Glomerular visceral epithelial cell (primary cell): ENCODE results near the gene NPEPL1.

Source experiments
- DNase-seq: peaks from one replicate; pipeline ENCODE4 v3.0.0-alpha.2; 2016; ENCODE audit errors: extremely low spot score

NPEPL1 gene

DNA sequence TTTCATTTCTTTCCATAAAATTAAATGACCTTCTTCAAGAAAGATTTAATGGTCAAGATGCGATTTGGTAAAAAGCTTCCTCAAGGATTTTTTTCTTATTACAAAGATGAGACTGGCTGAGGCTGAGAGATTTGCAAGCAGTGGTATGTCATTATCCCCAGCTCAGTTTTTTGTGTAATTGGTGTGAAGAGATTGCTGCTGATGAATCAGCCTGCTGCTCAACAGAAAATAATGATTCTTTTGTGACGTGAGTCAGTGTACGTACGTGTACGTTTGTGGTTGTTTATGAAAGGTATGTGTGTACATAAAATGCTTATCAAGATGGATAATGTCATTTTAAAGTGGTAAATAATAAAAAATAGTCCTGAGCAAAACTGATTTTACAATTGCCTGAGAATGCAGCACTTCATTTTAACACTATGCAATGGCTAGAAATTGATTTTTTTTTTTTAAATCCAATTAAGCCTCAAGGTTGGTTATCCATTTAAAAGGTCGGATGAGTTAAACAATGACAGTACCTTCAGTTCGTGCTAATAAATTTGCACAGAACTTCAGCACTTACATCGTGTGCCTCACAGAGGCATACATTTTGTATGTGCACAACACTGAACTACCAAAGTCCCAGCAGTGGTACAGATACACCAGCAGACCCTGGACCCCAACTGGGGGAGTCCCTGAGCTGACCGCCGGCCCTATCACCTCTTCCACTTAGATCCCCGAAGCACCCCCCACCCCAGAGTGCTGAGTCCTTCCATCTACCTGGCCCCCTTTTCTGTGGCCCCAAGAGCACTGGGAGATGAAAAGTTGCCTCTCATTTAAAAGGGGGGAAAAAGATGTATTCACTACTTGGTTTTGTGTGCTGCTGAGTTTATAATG lies 9.7 kb upstream of the NPEPL1 start:
- DNase-seq: peak; percentile 53

DNA sequence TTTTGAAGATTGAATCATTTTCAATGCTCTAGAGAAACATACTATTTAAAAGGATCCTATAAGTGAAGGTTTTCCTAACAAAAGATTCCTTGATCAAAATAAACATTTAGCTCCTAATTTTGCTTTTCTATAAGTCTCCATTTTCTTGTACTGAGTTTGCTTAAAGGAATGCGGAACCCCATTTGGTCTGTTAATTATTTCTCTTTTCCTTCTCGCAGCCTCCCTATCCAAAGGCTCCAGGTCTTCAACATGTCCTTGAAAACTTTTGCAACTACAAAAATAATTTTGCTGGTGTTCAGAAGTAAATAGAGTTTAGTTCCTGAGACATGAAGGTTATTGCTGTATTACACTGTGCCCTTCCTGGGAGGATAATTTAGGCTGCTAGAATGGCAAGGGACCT lies 8.3 kb upstream of the NPEPL1 start:
- peak; percentile 57 for DNase-seq

DNA sequence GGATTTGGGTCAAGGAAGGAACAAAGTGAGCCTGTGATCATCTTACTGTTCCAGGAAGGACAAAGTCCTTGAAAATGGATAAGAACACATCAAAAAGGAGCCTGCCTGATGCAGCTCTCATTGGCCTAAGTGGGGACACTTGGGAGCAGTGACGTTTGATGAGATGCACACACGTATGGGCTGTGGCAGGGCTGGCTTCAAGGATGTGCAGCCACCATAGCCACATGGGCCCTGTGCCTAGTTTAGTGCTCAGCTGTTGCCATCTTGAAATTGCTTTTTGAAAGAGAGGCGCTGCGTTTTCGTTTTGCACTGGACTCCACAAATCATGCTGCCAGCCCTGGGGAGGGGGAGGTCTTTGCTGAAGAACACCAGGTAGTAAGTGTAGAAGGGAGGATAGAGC lies 6.6 kb upstream of the NPEPL1 start:
- no peak for DNase-seq

DNA sequence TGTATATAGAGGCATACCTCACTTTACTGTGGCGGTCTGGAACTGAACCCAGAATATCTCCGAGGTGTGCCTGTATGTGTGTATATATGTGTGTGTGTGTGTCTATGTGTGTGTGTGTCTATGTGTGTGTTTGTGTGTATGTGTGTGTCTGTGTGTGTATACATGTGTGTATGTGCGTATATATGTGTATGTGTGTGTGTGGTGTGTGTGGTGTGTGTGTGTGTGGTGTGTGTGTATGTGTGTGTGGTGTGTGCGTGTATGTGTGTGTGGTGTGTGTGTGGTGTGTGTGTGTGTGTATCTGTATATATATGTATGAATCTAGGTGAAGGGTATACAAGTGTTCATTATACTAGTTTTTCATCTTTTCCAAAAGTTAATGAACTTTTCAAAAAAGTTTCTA lies 4.2 kb upstream of the NPEPL1 start:
- DNase-seq: no peak

DNA sequence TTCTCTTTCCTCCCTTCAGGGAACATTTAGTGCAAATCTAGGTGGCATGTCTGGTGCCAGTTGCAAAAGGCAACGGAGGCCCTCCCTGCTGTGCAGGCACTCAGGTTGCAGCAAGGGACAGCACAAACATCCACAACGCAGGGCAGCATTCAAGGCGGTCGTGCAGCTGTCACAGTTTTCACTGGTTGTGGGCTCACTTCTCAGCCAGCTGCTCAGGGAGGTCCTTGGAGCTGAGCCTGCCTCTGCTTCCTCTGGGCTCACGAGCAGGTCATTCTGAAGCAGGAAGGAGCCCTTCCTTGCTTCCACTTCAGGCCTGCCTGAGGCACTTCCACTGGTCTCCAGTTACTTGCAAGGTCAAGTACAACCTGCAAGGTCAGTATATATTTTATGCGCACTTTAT lies 3.8 kb upstream of the NPEPL1 start:
- DNase-seq: no peak

DNA sequence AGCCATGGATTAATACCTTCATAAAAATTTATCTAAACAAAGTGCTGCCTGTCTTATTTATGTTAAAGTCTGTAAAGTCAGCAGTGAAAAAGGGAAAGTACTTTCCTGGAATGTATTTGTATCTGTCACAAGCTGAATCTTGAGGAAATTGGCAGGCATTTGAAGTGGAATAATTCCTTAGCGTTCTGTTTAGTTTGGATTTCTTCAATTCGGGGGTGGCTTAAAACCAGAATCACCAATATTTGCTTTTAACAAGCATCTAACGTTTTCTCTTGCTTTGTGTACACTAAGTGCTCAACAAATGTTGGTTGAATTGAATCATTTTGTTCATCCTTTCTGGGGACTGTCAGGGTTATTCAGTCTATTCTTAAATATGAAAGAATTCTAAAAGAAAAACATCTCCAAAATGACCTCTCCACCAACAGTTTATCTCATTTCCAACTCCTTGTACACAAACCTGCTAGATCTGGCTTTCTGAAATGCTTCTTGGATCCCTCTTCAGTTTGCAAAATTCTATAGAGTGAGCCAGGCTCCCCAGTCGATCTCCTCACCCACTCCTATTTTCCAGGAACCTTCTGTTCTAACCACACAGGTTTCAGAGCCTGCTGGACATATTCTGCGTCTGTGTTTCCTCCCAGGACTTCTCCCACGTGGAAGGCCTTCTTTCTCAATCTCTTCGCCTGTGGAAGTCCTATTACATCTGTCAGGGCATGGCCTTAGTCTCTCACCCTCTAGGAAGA lies 2.0 kb upstream of the NPEPL1 start:
- no peak for DNase-seq

DNA sequence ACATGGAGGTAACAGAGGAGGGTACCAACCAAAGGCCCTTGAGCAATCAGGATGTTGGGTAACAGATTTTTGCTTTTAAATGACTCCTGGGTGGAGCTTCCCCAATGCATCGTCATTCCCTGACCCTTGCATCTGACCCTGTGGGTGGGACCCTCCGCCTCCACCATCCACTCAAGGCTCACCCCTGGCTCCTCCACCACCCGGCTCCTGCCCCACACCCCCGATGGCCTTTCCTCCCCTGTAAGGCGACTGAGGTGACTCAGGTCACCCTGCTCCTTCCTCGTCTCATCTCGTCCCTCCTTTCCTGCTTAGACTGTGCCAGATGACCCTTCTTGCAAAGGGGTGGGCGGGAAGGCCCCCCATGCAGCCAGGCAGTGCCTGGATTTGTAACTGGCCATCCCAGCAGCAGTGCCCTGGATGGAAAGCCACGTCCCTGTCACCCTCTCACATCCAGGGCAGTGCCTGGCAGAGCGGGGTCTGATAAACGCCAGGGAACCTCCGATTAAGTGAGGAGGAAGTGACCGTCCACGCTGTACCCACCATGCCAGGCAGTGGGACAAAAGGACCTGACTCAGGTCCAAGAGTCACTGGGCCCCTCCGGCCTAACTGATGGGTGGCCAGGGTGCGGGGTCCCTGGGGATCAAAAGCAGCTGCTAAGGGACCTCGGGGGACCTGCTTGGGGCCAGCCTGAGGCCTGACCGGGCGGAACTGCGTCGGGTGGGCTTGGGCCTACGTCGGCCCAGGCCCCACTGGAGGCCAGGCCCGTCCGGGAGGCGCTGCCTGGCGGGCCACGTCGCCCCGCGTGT lies 624 bp upstream of the NPEPL1 start:
- DNase-seq: no peak

DNA sequence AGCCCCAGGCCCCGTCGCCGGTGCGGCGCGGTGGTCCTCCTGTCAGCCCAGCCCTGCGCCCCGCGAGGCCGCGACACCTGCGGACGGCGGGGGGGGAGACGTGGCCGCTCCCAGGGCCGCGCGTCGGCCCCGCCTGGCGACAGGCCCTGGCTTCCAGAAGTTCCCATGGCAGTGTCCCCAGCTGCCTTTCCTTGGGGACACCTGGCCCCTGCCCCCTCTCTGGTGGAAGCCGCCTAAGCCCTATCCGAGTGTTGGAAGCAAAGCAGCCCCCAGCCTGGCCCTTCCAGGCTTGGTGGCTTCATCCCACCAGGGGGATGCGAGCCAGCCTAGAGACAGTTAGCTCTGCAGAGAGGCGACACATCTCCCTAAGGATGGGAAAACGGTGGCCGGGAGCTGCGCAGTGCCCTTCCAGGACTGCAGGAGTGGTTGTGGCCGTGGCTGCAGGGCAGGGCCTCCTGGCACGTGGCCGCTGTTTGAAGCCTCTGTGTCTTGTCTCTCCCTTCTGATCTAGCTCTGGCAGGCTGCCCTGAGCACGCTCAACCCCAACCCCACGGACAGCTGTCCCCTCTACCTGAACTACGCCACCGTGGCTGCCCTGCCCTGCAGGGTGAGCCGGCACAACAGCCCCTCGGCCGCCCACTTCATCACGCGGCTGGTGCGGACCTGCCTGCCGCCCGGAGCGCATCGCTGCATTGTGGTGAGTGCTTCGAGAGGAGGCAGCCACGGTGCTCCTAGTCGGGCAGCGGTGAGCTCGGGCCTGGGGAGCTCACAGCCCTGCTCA lies 816 bp downstream of the NPEPL1 start:
- DNase-seq: no peak

DNA sequence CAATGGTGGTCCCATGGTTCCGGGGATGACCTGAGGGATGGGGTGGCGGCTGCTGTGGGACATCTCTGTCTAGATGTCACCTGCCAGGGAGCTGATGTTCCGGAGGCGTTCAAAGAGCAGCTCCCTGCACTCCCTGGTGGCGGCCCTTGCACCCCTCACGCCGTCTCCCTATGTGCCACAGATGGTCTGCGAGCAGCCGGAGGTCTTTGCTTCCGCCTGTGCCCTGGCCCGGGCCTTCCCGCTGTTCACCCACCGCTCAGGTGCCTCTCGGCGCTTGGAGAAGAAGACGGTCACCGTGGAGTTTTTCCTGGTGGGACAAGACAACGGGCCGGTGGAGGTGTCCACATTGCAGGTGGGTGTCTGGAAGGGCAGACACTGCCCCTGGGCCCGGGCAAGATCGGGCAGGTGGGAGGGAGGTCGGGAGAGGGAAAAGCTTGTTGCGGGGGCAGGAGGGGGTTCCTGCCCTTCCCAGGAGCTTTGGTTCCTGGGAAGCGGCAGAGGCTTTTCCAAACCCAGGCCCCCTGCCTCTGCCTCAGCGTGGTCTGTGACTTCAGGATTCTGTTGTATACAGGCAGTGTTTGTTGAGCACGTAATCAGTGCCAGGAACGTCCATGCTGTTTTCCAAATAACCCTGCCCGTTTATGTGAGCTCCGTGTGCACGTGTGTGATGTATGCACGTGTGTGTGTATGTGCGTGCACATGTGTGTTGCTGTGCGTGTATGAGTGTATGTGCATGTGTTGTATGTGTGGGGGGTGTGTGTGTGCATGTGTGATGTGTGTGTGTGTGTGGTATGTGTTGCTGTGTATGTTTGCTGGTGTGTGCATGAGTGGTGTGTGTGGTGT lies 1.9 kb downstream of the NPEPL1 start:
- no peak for DNase-seq

DNA sequence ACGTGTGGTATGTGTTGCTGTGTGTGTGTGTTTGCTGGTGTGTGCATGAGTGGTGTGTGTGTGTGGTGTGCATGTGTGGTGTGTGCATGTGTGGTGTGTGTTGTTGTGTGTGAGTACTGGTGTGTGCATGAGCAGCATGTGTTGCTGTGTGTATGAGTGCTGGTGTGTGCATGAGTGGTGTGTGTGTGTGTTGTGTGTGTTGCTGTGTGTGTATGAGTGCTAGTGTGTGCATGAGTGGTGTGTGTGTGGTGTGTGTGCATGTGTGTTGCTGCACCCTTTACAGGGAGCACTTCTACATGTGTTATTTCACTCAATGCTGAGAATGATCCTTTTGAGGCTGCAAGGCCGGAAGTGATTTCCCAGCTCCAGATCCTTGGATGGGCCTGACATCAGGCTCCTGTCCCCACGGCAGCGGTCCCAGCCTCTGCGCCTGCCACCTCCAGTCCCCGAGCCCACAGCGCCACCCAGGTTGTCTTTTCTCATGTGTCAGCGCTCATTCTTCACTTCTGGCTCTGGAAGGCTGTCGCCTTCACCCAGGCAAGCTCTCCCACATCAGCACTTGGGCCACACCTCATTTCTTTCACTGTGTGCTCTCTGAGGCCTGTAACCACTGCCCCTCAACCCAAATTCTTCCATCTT lies 2.6 kb downstream of the NPEPL1 start:
- no peak for DNase-seq

DNA sequence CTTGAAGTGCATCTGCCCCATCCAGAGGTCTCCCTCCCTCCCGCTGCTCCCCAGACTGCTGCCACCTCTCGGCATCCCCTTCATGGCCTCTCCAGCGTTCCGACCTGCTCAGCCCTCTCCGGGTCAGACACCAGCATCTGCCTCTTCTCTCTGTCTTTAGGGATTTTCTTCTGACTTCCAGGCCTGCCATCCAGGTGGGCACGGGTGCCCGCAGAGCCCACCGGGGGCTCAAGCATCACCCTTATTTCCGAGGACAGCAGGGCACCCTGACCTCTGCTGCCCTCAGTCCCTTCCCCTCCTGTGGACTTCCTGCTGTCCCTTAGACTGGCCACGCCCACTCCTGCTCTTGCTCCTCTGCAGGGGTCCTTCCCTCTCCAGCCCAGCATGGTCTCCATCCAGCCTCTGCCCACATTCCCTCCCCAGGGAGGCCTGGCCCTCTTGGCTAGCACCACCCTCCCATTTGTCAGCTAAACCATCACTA lies 3.3 kb downstream of the NPEPL1 start:
- no peak for DNase-seq

DNA sequence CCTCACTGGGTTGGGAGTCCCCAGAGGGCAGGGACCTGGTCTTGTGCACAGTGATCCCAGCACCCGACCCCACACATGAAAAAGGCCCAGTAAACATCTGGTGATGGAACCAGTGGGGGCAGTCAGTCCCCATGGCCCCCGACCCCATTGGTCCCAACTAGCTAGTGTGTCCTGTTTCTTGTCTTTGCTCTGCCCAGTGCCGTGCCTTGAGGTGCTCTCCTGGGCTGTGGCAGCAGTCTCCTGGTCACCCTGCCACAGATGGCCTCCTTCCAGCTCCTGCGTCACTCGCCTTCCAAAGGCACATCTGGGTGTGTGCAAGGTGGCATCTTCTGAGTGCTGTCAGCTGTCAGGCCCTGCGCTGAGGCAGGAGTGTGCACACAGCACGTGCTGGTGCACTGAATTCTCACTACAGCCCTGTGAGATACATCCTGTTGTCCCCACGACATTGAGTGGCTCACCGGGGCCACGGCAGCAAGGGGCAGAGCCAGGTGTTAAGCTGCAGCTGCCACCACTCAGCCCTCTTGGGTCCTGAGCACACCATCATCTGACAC lies 3.9 kb downstream of the NPEPL1 start:
- no peak for DNase-seq

DNA sequence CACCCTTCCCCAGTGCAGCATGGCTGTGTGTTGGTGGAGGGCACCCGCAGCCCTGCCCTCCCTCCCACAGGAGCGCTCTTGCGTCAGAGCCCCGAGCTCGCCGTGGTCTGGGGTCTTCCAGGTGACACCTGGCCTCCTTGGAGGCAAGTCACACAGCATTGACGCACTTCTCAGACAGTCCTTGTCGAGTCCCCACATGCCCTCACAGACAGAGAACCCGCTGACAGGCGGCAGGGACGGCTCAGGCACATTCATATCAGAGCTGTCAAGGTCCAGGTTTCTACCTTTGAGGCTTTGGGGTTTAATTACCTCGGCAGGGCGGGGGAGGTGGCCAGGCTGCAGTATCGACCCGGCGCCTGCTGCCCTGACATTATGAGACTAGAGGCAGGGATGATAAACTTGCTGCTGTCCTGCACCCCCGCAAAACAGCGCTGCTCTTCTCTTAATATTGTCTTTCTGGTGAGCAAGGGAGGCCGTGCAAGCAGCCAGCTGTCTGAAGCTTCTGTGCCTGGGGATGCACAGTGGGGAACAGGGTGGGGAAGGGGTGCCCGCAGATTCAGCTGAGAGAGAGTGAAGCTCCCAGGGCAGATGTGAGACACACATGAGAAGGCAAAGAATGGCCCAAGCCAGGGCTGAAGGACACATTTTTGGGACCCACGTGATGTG lies 4.7 kb downstream of the NPEPL1 start:
- DNase-seq: no peak

DNA sequence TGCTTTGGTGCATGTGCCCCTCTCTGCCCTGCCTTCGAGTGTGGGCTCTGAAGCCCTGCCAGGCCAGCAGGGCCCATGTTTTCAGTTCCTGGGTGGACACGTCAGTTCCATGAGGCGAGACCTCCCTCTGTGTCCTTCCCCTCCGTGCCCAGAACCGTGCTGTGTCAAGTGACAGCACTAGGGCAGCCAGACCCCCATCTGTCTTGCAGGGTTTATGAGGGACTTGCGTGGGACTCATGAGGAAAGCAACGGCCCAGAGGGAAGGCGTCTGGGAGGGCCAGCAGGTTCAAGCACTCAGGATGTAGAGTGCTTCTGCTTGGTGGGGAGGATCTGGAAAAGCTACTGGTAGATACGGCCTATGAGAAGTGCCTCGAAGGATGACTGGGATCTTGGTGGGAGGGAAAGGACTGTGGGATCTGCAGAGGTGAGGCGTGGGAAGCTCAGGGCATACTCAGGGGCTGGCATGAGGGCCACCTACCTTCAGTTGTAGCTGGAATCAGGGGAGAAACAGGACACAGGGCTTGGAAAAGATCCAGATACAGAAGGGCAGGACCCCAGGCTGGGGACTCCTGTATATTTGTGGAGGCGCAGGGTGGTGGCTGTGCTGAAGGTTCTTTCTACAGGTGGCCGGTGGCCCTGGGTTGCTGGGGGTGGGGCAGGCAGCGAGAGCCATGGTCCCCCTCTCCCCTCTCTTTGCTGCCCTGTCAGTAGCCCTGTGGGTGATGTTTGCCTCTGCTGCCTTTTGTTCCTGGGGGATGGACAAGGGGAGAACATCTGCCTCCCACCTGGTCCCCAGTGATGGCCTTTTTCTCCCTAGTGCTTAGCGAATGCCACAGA lies 5.5 kb downstream of the NPEPL1 start:
- no peak for DNase-seq

DNA sequence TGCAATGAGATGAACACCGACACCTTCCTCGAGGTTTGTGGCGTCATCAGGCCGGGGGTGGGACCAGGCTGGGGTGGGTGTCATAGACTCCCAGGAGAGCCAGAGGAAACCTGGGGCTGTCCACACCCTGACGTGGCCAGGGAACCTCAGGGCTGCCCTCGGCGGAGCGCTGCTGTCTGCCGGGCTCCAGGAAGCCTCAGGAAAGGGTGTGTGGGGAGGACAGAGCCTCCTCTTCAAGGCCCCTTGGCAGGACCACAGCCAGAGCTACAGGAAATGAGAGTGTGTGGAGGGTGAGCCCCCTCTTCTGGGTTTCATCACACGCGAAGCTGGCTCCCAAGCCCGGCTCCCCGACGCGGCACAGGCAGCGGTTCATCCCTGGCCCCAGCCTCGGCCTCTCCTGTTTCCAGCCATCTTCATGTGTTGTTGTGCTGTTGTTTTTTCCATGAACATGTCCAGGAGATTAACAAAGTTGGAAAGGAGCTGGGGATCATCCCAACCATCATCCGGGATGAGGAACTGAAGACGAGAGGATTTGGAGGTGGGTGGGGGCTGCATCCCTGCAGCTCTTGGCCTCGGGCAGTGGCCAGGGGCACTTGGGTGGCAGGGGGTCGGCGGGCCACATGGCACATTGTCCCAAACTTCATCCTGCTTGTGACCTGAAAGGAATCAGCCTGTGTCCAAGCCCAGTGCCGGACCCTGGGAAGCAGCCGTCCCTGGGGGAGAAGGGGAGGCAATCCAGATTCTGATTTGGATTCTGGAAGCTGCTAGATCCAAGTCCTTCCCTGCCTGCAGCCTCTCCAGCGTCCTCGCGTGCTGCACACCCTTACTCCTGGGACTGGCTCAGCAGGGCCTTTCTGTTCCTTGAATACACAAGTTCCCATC lies 6.4 kb downstream of the NPEPL1 start:
- DNase-seq: no peak

DNA sequence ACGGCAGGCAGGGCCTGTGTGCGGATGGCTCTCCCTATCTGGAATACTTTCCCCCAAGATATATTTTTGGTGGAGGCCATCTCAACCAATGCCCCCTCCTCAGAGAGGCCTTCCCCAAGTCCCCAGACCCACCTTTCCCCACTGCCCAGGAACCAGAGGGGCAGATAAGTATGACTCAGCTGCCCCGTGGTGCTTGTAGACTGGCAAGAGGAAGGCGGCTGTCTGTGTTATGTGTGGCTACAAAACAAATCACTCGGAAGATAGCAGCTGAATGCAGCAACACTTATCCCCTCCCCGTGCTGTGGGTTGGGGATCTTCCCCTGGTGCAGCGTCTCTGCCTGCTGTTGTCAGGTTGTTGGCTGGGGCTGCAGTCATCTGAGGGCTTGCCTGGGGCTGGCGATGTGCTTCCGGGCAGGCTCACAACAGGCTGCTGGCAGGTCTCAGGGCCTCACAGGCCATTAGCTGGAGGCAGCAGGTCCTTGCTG lies 7.1 kb downstream of the NPEPL1 start:
- DNase-seq: no peak
